ENCODE data around the gene CRISP2.

DNA sequence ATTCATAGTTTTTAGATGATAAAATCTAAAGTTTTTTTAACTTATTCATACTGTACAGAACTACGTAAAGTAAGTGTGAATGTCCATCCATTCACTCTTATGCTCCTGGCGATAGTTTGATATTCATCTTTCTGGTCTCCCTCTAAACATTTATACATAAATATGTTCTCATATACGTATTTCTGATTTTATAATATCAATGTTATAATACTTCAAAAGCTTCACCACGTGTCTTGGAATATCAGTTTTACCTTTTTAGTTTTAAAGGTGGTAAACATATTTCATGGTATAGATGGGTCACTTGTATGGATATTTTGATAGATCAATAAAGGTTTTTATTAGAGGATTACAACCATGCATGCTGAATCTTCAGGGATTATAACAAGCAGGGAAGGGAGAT is 66.4 kb downstream of the CRISP2 start:
- TF ChIP-seq, protein P1, sequence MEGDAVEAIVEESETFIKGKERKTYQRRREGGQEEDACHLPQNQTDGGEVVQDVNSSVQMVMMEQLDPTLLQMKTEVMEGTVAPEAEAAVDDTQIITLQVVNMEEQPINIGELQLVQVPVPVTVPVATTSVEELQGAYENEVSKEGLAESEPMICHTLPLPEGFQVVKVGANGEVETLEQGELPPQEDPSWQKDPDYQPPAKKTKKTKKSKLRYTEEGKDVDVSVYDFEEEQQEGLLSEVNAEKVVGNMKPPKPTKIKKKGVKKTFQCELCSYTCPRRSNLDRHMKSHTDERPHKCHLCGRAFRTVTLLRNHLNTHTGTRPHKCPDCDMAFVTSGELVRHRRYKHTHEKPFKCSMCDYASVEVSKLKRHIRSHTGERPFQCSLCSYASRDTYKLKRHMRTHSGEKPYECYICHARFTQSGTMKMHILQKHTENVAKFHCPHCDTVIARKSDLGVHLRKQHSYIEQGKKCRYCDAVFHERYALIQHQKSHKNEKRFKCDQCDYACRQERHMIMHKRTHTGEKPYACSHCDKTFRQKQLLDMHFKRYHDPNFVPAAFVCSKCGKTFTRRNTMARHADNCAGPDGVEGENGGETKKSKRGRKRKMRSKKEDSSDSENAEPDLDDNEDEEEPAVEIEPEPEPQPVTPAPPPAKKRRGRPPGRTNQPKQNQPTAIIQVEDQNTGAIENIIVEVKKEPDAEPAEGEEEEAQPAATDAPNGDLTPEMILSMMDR (IDR thresholded peaks at IDR 0.05) = no peak
- TF ChIP-seq POLR2A (IDR thresholded peaks at IDR 0.05) = no peak
